Endothelial cell of umbilical vein (primary cell): ENCODE measurements around the gene MAPKAP1. TPM values are rescaled to one million over a fixed set of nuclear protein-coding genes. Genes with fewer than 3 reads are reported as not detected.

Source experiments
- BruUV-seq: library from RNA; stranded (reverse); fragments of 400-500 nt; replicated peaks from 2 replicates; lab custom pipeline; 2021; lab: Mats Ljungman, UMichigan
- CTCF ChIA-PET: fragments of 300-600, 350-600 bp; sonication (Branson Sonifier 250); formaldehyde crosslinking; loops from one replicate; lab custom pipeline; 2021; ENCODE audit warnings: antibody characterized with exemption, inconsistent platforms; lab: Charles Lee
- POLR2A ChIA-PET: fragments of 300-600, 350-600 bp; sonication (Branson Sonifier 250); formaldehyde crosslinking; loops from one replicate; lab custom pipeline; 2021; ENCODE audit warnings: antibody characterized with exemption, inconsistent platforms; lab: Charles Lee
- DNase-seq: peaks from one replicate; pipeline ENCODE4 v3.0.0-alpha.2; 2011; ENCODE audit warnings: low read depth, low spot score
- FAIRE-seq: peaks from 2 replicates; lab custom pipeline; 2011; peaks lifted over from hg19 to GRCh38; lab: Jason Lieb, UNC
- H2AFZ ChIP-seq: 2 replicates; pipeline ENCODE4 v1.6.0; 2012; ENCODE audit warnings: low read depth, low read length, control low read depth, inconsistent platforms
- H3K27ac ChIP-seq: 2 replicates; pipeline ENCODE4 v1.5.1; 2011; ENCODE audit warnings: low read depth, mild to moderate bottlenecking, control low read depth, low read length, moderate library complexity; ENCODE audit not compliant: insufficient read depth
- H3K27me3 ChIP-seq, 2 experiments: 2 replicates each; pipeline versions ENCODE4 v1.6.0 to v1.6.1; 2011; ENCODE audit warnings: low read length in 2 of 2, mixed read lengths in 1 of 2; ENCODE audit not compliant: control insufficient read depth in 2 of 2, insufficient read depth in 2 of 2
- H3K36me3 ChIP-seq, 2 experiments: 2 replicates in 1 of 2; 3 replicates in 1 of 2; pipeline ENCODE4 v1.5.1; 2011; ENCODE audit warnings: low read length in 2 of 2, mild to moderate bottlenecking in 1 of 2, moderate library complexity in 1 of 2; ENCODE audit not compliant: control insufficient read depth in 2 of 2, insufficient read depth in 2 of 2; ENCODE audit errors: extremely low read depth in 1 of 2
- H3K4me1 ChIP-seq: 3 replicates; pipeline ENCODE4 v1.5.1; 2011; ENCODE audit warnings: mild to moderate bottlenecking, low read length; ENCODE audit not compliant: control insufficient read depth, insufficient read depth; ENCODE audit errors: extremely low read depth
- H3K4me2 ChIP-seq: 2 replicates; pipeline ENCODE4 v1.6.1; 2011; ENCODE audit warnings: low read length, control low read depth, mixed read lengths; ENCODE audit not compliant: insufficient read depth
- H3K4me3 ChIP-seq, 3 experiments: fragments of 200-600 bp in 1 of 3; sonication (generic), shearing (Covaris generic) in 1 of 3; replicated peaks in 1 of 3; 2 replicates each; pipeline ENCODE4 v1.5.1; 2011 to 2016; ENCODE audit warnings: control low read depth in 3 of 3, low read length in 3 of 3, mild to moderate bottlenecking in 2 of 3, inconsistent platforms in 1 of 3, low read depth in 1 of 3, moderate library complexity in 1 of 3; ENCODE audit not compliant: insufficient read depth in 1 of 3
- H3K79me2 ChIP-seq: 2 replicates; pipeline ENCODE4 v1.6.0; 2012; ENCODE audit warnings: low read length, inconsistent platforms; ENCODE audit not compliant: control insufficient read depth, insufficient read depth
- H3K9ac ChIP-seq: replicated peaks from 2 replicates; pipeline ENCODE3; 2011; ENCODE audit warnings: low read length, control low read depth; ENCODE audit not compliant: insufficient read depth; ENCODE audit errors: extremely low read depth
- H3K9me1 ChIP-seq: replicated peaks from 3 replicates; pipeline ENCODE4 v1.6.0; 2011; ENCODE audit warnings: mild to moderate bottlenecking, low read length; ENCODE audit not compliant: control insufficient read depth, insufficient read depth; ENCODE audit errors: extremely low read depth
- H3K9me3 ChIP-seq: replicated peaks from 2 replicates; pipeline ENCODE4 v1.5.1; 2012; ENCODE audit warnings: low read length, inconsistent platforms; ENCODE audit not compliant: control insufficient read depth, insufficient read depth
- H4K20me1 ChIP-seq: replicated peaks from 2 replicates; pipeline ENCODE3; 2011; ENCODE audit warnings: mild to moderate bottlenecking, low read length; ENCODE audit not compliant: control insufficient read depth, insufficient read depth; ENCODE audit errors: extremely low read depth
- EZH2 ChIP-seq: IDR thresholded peaks from 2 replicates; pipeline ENCODE4 v1.6.1; 2012; ENCODE audit warnings: borderline replicate concordance, low read depth, mild to moderate bottlenecking, moderate library complexity, low read length, inconsistent platforms; ENCODE audit not compliant: severe bottlenecking
- FOS ChIP-seq: IDR thresholded peaks from 2 replicates; pipeline ENCODE4 v1.6.1; 2011; ENCODE audit warnings: mild to moderate bottlenecking, low read length, moderate library complexity, borderline replicate concordance; ENCODE audit not compliant: insufficient read depth
- GATA2 ChIP-seq: IDR thresholded peaks from 2 replicates; pipeline ENCODE4 v1.7.0; 2011; ENCODE audit warnings: low read depth, mild to moderate bottlenecking, moderate library complexity, mixed read lengths, low read length; ENCODE audit not compliant: insufficient read length, insufficient read depth
- MAX ChIP-seq: IDR thresholded peaks from 2 replicates; pipeline ENCODE4 v1.6.1; 2011; ENCODE audit not compliant: insufficient read depth, insufficient read length
- MYC ChIP-seq: IDR thresholded peaks from one replicate; pipeline ENCODE4 v1.6.1; 2011; ENCODE audit warnings: mild to moderate bottlenecking, low read depth, low read length
- POLR2A ChIP-seq: IDR thresholded peaks from 2 replicates; pipeline ENCODE4 v1.6.1; 2012; ENCODE audit warnings: low read depth, mild to moderate bottlenecking, control low read depth, low read length
- dilution Hi-C: fragments of 300-500 bp; cut with MboI; formaldehyde crosslinking; loops from one replicate; pipeline ENCODE4 v1.15.0; 2019; ENCODE audit warnings: low sequenced_read_pairs; ENCODE audit not compliant: extremely low pct_ligation_motif_present
- intact Hi-C: fragments of 100-400 bp; cut with micrococcal nuclease; formaldehyde crosslinking; loops from one replicate; pipeline ENCODE4 v1.10.0; 2022
- polyA plus RNA-seq, 4 experiments: library from polyadenylated mRNA; depleted of rRNA in 3 of 4; stranded (reverse) in 3 of 4; unstranded in 1 of 4; fragments of >200 nt; gene quantifications; 2 replicates each; pipeline versions ENCODE4 v1.2.1 to v1.2.3, GENCODE V29; 2011 to 2012; ENCODE audit warnings: missing spikeins in 1 of 4
- total RNA-seq: library from RNA; stranded (reverse); gene quantifications from 2 replicates; pipeline ENCODE4 v1.2.3, GENCODE V29; 2021

Gene MAPKAP1
- total and polyA plus RNA-seq, 2 donors (not counting 3 experiments of a cell fraction or from before 2014, with no cell fraction given), result 61.9 to 99.1 TPM

- peaks cover 0 to 5% of the 10 kb centered on the region in 2 experiments for H3K36me3 ChIP-seq
- H3K9me1 ChIP-seq, result no peaks in the 10 kb centered on the region
- FAIRE-seq, result no peak
- POLR2A ChIA-PET, result no interaction called here
- no peak for DNase-seq
- no peaks in the 10 kb centered on the region for H3K9me3 ChIP-seq
- CTCF ChIA-PET, result no interaction called here
- BruUV-seq, result no TSS peak
- H3K27me3 ChIP-seq, result no peaks in the 10 kb centered on the region
- intact Hi-C loops, result no loop called here
- H3K79me2 ChIP-seq, result no peaks in the 10 kb centered on the region
- dilution Hi-C loops, result no loop called here
- H3K4me1 ChIP-seq, result no peaks in the 10 kb centered on the region
- no peak overlapping the region for H3K4me3 ChIP-seq
- H3K4me2 ChIP-seq, result no peak overlapping the region
- TF ChIP-seq EZH2 (no peak), GATA2 (no peak), MAX (no peak), MYC (no peak)
- H3K27ac ChIP-seq, result no peak overlapping the region
- no peak overlapping the region for H2AFZ ChIP-seq
- no peak overlapping the region for H3K9ac ChIP-seq
- H4K20me1 ChIP-seq, result no peaks in the 10 kb centered on the region
Observed at GRCh38 chr9:125437771-125438221, 269.2 kb downstream of the MAPKAP1 start.

GRCh38 chr9:125436613-125437443 is 270.2 kb downstream of the MAPKAP1 start:
- no peak for DNase-seq
- no peak for FAIRE-seq
- TF ChIP-seq FOS (no peak), POLR2A (no peak)
- Histone ChIP-seq H3K9ac (no peak overlapping the region), H3K79me2 (no peaks in the 10 kb centered on the region), H3K27ac (no peak overlapping the region), H3K4me1 (no peaks in the 10 kb centered on the region), H3K9me3 (no peaks in the 10 kb centered on the region), H3K4me2 (no peak overlapping the region), H3K4me3 (no peak overlapping the region), H3K36me3 (peaks cover 0 to 5% of the 10 kb centered on the region in 2 experiments), H3K9me1 (no peaks in the 10 kb centered on the region), H4K20me1 (no peaks in the 10 kb centered on the region), H2AFZ (no peak overlapping the region), H3K27me3 (no peaks in the 10 kb centered on the region)
- intact Hi-C loops (no loop called here), dilution Hi-C loops (no loop called here)
- ChIA-PET POLR2A (no interaction called here), CTCF (interaction anchor here (0.8 kb wide), 1 partner anchor 29 kb away, joined by 3 read pairs; no protein-coding TSS in a partner anchor)
- BruUV-seq, result no TSS peak
